ENCODE results near the gene PADI6. TPM values are rescaled to one million over a fixed set of nuclear protein-coding genes. Genes with fewer than 3 reads are reported as not detected.

PADI6 gene
- total RNA-seq, 1 experiment from 2014 or later = not detected

- H3K4me2 ChIP-seq (ENCODE audit: low read length) = peak overlapping the region; percentile 99
- H3K27me3 ChIP-seq (ENCODE audit: insufficient read depth, low read length) = no peaks in the 10 kb centered on the region
- peaks cover 51 to 52% of the 10 kb centered on the region in 2 experiments for H3K4me1 ChIP-seq (ENCODE audit: control insufficient read depth in 1 of 2, insufficient read depth in 2 of 2, low read length in 2 of 2)
- H3K9me3 ChIP-seq (ENCODE audit: control insufficient read depth in 1 of 2, insufficient read depth in 1 of 2, low read depth in 1 of 2, low read length in 2 of 2) = no peaks in the 10 kb centered on the region
- no peaks in the 10 kb centered on the region for H4K20me1 ChIP-seq (ENCODE audit: insufficient read depth)
- H3K27ac ChIP-seq (ENCODE audit: low read depth, low read length) = peak overlapping the region; percentile 31
- H3K9ac ChIP-seq (ENCODE audit: low read length) = peak overlapping the region; percentile 99; the same call in 1 of the 2 replicates
- intact Hi-C loops (cut with micrococcal nuclease) = no loop called here
- no peak for ATAC-seq
- H3K4me3 ChIP-seq (replicated peaks in 1 of 2; ENCODE audit: low read depth in 1 of 2, low read length in 2 of 2) = peak overlapping the region in 1 of 2 experiments; percentile 23; a peak in 1 of 4 replicates
- H2AFZ ChIP-seq (ENCODE audit: low read depth, low read length, poor library complexity, severe bottlenecking) = no peak overlapping the region
- no peaks in the 10 kb centered on the region for H3K9me2 ChIP-seq (ENCODE audit: insufficient read depth)
- H3K36me3 ChIP-seq (ENCODE audit: control insufficient read depth in 1 of 2, insufficient read depth in 2 of 2, low read length in 2 of 2) = peaks cover 0 to 1% of the 10 kb centered on the region in 2 experiments; a peak in 1 of 4 replicates
- POLR2A ChIA-PET = interaction anchor here (0.7 to 3.9 kb wide), 3 partner anchors 10 to 537 kb away, joined by 3 to 18 read pairs (median 3); no protein-coding TSS in a partner anchor
- RAD21 ChIA-PET (ENCODE audit: low non-redundant PET in 1 of 2, low total read pairs in 2 of 2, uncharacterized antibody in 2 of 2, unreplicated experiment in 2 of 2) = no interaction called here
- H3K79me2 ChIP-seq (ENCODE audit: insufficient read depth, low read length) = peaks cover 17% of the 10 kb centered on the region
- CTCF ChIA-PET = interaction anchor here (0.8 to 2.7 kb wide), 2 partner anchors 10 to 35 kb away, joined by 3 to 8 read pairs; no protein-coding TSS in a partner anchor
- no peak for DNase-seq (ENCODE audit: low read depth, low spot score)
- TF ChIP-seq ATF3 (IDR thresholded peaks at IDR 0.05) (no peak), EGR1 (IDR thresholded peaks at IDR 0.05; ENCODE audit: low read depth) (no peak), ZBTB33 (IDR thresholded peaks at IDR 0.05; ENCODE audit: extremely low read depth, insufficient replicate concordance, low read length) (no peak), SP1 (IDR thresholded peaks at IDR 0.05; ENCODE audit: low read depth) (no peak), SRF (IDR thresholded peaks at IDR 0.05; ENCODE audit: low read depth) (no peak), FOSL1 (IDR thresholded peaks at IDR 0.05; ENCODE audit: low read depth) (no peak; the same call in 1 of the 2 replicates), CEBPB (IDR thresholded peaks at IDR 0.05; ENCODE audit: low read depth) (no peak), POLR2AphosphoS5 (IDR thresholded peaks at IDR 0.05; ENCODE audit: low read depth, low read length) (no peak), SIN3A (IDR thresholded peaks at IDR 0.05; ENCODE audit: low read depth) (no peak), JUND (IDR thresholded peaks at IDR 0.05) (no peak), CTCF (IDR thresholded peaks at IDR 0.05 in 2 of 3, conservative IDR thresholded peaks at IDR 0.05 in 1 of 3; ENCODE audit: borderline replicate concordance in 1 of 3, insufficient read depth in 1 of 3, low read depth in 2 of 3, low read length in 2 of 3) (no peak), MAX (IDR thresholded peaks at IDR 0.05) (no peak), EZH2 (IDR thresholded peaks at IDR 0.05) (no peak), CBX3 (IDR thresholded peaks at IDR 0.05; ENCODE audit: low read depth) (no peak; the same call in 1 of the 2 replicates), REST (IDR thresholded peaks at IDR 0.05; ENCODE audit: low read depth) (no peak), ELF1 (IDR thresholded peaks at IDR 0.05; ENCODE audit: borderline replicate concordance, low read depth) (no peak), TCF7L2 (IDR thresholded peaks at IDR 0.05; ENCODE audit: borderline replicate concordance, extremely low read depth, insufficient read depth, insufficient read length) (no peak), YY1 (IDR thresholded peaks at IDR 0.05; ENCODE audit: extremely low read depth, insufficient replicate concordance, low read depth, low read length) (no peak), RAD21 (IDR thresholded peaks at IDR 0.05; ENCODE audit: low read depth) (no peak)
- no TSS peak for BruUV-seq (replicated peaks)
These were observed 70.0 kb downstream of the PADI6 start for GRCh38 chr1:17441993-17442357.

Measured in HCT116 (cell line).